ENCODE results near the gene CPB2.

The CPB2 gene

DNA sequence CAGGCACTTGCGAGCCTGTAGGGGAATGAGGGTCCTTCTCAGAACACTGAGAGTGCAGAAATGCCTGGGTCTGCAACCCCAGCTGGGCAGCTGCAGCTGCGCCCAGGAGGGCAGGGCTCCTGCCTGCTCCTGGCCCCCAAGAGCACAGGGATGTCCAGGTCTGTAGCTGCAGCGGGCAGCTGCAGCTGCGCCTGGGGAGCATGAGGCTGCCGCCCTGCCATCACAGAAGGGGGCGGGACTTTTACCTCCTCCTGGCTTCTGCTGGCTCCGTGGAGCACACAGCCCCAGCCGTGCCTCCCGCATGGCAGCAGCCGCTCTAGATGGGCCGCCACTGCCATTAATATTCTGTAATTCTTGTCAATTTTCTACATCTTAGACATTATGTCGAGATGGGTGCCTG, 17.8 kb downstream of the CPB2 start:
- Histone ChIP-seq H3K14ac (ENCODE audit: low read length in 2 of 2) (no peak overlapping the region), H2BK12ac (ENCODE audit: low read length in 2 of 2) (no peak overlapping the region), H3K18ac (ENCODE audit: low read depth in 1 of 2, low read length in 2 of 2) (no peak overlapping the region), H3K36me3 (ENCODE audit: control insufficient read depth in 1 of 2, insufficient read depth in 2 of 2, low read depth in 1 of 2, low read length in 2 of 2) (no peaks in the 10 kb centered on the region), H3K79me1 (replicated peaks; ENCODE audit: low read length, poor library complexity, severe bottlenecking) (no peaks in the 10 kb centered on the region), H2AK5ac (ENCODE audit: low read length, severe bottlenecking) (no peak overlapping the region), H3K4me3 (ENCODE audit: insufficient read depth in 1 of 2, low read depth in 1 of 2, low read length in 2 of 2) (no peak overlapping the region), H2BK120ac (ENCODE audit: low read depth, low read length) (no peak overlapping the region), H3K9me3 (ENCODE audit: control insufficient read depth, low read length) (no peaks in the 10 kb centered on the region), H3K4me1 (ENCODE audit: control insufficient read depth, insufficient read depth, low read depth, low read length) (no peaks in the 10 kb centered on the region), H2BK15ac (ENCODE audit: low read depth, poor library complexity, severe bottlenecking) (no peak overlapping the region), H3K9ac (ENCODE audit: low read length) (no peak overlapping the region), H3K23ac (ENCODE audit: low read length in 2 of 2) (no peak overlapping the region), H3K27me3 (ENCODE audit: control insufficient read depth in 1 of 2, insufficient read depth in 1 of 2, low read length in 2 of 2) (no peaks in the 10 kb centered on the region), H3K27ac (ENCODE audit: low read length, poor library complexity, severe bottlenecking) (no peak overlapping the region), H2AFZ (ENCODE audit: low read depth, low read length) (no peak overlapping the region), H4K91ac (ENCODE audit: low read length) (no peak overlapping the region), H3K4ac (ENCODE audit: low read depth in 1 of 2, low read length in 2 of 2) (no peak overlapping the region), H4K8ac (ENCODE audit: low read length) (no peak overlapping the region), H2BK5ac (ENCODE audit: low read depth, low read length, poor library complexity, severe bottlenecking) (no peak overlapping the region), H3K4me2 (ENCODE audit: low read length, poor library complexity, severe bottlenecking) (no peak overlapping the region)
- WGBS: 94% methylated on average over 9 of the region's 12 CpGs
- DNase-seq: no peak

DNA sequence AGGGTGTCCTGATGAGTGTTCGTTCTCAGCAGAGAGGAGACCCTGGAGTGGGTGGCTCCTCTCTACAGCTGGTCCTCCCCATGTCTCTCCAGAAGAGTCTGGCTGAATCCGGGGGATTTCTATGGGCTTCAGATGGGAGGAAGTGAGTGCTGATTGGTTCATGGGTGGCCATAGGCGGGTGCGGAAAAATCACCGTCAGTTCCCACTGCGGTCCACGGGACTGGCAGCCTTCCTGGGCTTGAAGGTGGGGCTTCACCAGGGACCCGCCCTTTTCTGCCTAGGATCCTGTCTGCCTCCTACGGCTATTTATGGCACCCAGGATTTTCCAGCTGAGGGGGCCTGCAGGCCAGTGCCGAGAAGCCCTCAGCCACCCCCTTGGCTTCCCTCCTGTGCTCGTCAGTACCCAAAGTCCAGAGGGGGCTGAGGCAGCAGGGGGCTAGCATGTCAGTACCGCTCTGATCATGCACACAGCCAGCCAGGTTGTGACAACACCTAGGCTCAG, 18.4 kb downstream of the CPB2 start:
- DNase-seq: no peak
- no peaks in the 10 kb centered on the region for H3K9me3 ChIP-seq (ENCODE audit: control insufficient read depth, low read length)
- no peak overlapping the region for H2BK120ac ChIP-seq (ENCODE audit: low read depth, low read length)
- H2BK15ac ChIP-seq (ENCODE audit: low read depth, poor library complexity, severe bottlenecking): no peak overlapping the region
- H3K27me3 ChIP-seq (ENCODE audit: control insufficient read depth in 1 of 2, insufficient read depth in 1 of 2, low read length in 2 of 2): no peaks in the 10 kb centered on the region
- H3K4ac ChIP-seq (ENCODE audit: low read depth in 1 of 2, low read length in 2 of 2): no peak overlapping the region
- H4K8ac ChIP-seq (ENCODE audit: low read length): no peak overlapping the region
- no peak overlapping the region for H3K9ac ChIP-seq (ENCODE audit: low read length)
- H3K27ac ChIP-seq (ENCODE audit: low read length, poor library complexity, severe bottlenecking): no peak overlapping the region
- H3K18ac ChIP-seq (ENCODE audit: low read depth in 1 of 2, low read length in 2 of 2): no peak overlapping the region
- H2BK5ac ChIP-seq (ENCODE audit: low read depth, low read length, poor library complexity, severe bottlenecking): no peak overlapping the region
- no peak overlapping the region for H4K91ac ChIP-seq (ENCODE audit: low read length)
- H2AK5ac ChIP-seq (ENCODE audit: low read length, severe bottlenecking): no peak overlapping the region
- no peak overlapping the region for H3K23ac ChIP-seq (ENCODE audit: low read length in 2 of 2)
- no peak overlapping the region for H3K14ac ChIP-seq (ENCODE audit: low read length in 2 of 2)
- H3K36me3 ChIP-seq (ENCODE audit: control insufficient read depth in 1 of 2, insufficient read depth in 2 of 2, low read depth in 1 of 2, low read length in 2 of 2): no peaks in the 10 kb centered on the region
- H3K4me3 ChIP-seq (ENCODE audit: insufficient read depth in 1 of 2, low read depth in 1 of 2, low read length in 2 of 2): no peak overlapping the region
- H2AFZ ChIP-seq (ENCODE audit: low read depth, low read length): no peak overlapping the region
- no peaks in the 10 kb centered on the region for H3K4me1 ChIP-seq (ENCODE audit: control insufficient read depth, insufficient read depth, low read depth, low read length)
- no peaks in the 10 kb centered on the region for H3K79me1 ChIP-seq (replicated peaks; ENCODE audit: low read length, poor library complexity, severe bottlenecking)
- 95% methylated on average over 11 of the region's 12 CpGs for WGBS
- no peak overlapping the region for H3K4me2 ChIP-seq (ENCODE audit: low read length, poor library complexity, severe bottlenecking)
- no peak overlapping the region for H2BK12ac ChIP-seq (ENCODE audit: low read length in 2 of 2)

DNA sequence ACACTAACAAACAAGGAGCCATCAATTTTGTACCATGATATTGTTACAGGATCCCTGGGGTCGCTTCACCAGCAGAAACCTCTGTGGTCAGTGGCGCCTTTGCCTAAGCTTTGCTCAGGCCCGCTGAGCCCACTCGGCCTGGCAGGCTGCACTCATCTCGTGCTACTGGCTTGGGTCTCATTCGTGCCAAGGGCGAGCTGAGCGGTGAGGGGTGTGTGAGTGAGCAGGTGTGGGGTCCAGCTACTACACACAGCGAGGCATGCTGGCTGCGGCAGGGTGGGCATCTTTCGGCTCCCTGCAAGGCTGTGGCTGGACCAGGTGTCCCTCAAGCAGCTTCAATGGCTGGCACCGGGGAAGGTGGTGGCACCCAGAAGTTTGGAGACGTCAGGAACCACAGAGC, 19.1 kb downstream of the CPB2 start:
- Histone ChIP-seq H3K79me1 (replicated peaks; ENCODE audit: low read length, poor library complexity, severe bottlenecking) (no peaks in the 10 kb centered on the region), H3K9ac (ENCODE audit: low read length) (no peak overlapping the region), H3K4me2 (ENCODE audit: low read length, poor library complexity, severe bottlenecking) (no peak overlapping the region), H3K36me3 (ENCODE audit: control insufficient read depth in 1 of 2, insufficient read depth in 2 of 2, low read depth in 1 of 2, low read length in 2 of 2) (no peaks in the 10 kb centered on the region), H4K91ac (ENCODE audit: low read length) (no peak overlapping the region), H2AFZ (ENCODE audit: low read depth, low read length) (no peak overlapping the region), H3K4me3 (ENCODE audit: insufficient read depth in 1 of 2, low read depth in 1 of 2, low read length in 2 of 2) (no peak overlapping the region), H3K27ac (ENCODE audit: low read length, poor library complexity, severe bottlenecking) (no peak overlapping the region), H3K4me1 (ENCODE audit: control insufficient read depth, insufficient read depth, low read depth, low read length) (no peaks in the 10 kb centered on the region), H3K14ac (ENCODE audit: low read length in 2 of 2) (no peak overlapping the region), H2BK12ac (ENCODE audit: low read length in 2 of 2) (no peak overlapping the region), H3K9me3 (ENCODE audit: control insufficient read depth, low read length) (no peaks in the 10 kb centered on the region), H3K27me3 (ENCODE audit: control insufficient read depth in 1 of 2, insufficient read depth in 1 of 2, low read length in 2 of 2) (no peaks in the 10 kb centered on the region), H2AK5ac (ENCODE audit: low read length, severe bottlenecking) (no peak overlapping the region), H3K18ac (ENCODE audit: low read depth in 1 of 2, low read length in 2 of 2) (no peak overlapping the region), H2BK120ac (ENCODE audit: low read depth, low read length) (no peak overlapping the region), H4K8ac (ENCODE audit: low read length) (no peak overlapping the region), H2BK15ac (ENCODE audit: low read depth, poor library complexity, severe bottlenecking) (no peak overlapping the region), H2BK5ac (ENCODE audit: low read depth, low read length, poor library complexity, severe bottlenecking) (no peak overlapping the region), H3K4ac (ENCODE audit: low read depth in 1 of 2, low read length in 2 of 2) (no peak overlapping the region), H3K23ac (ENCODE audit: low read length in 2 of 2) (no peak overlapping the region)
- DNase-seq: no peak
- 97% methylated on average over 13 of the region's 13 CpGs for WGBS

DNA sequence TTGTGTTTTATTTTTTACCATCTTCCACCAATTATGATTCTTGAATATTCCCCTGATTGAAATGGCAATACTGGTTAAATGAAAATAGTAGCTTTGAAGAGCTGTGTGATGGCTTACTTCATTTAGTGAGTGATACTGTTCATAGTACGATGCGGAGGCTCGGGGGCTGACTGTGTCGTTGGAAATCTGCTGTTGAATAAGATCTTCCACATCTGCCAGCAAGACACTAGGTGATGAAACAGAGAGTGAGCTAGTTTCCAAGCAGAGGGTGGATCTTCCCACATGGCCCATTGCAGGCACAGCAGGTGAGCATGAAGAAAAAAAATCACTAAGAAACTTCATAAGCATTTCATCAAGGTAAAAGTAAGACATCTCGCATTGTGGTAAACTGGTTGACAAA, 22.5 kb downstream of the CPB2 start:
- no peak overlapping the region for H2BK12ac ChIP-seq (ENCODE audit: low read length in 2 of 2)
- H2BK5ac ChIP-seq (ENCODE audit: low read depth, low read length, poor library complexity, severe bottlenecking): no peak overlapping the region
- H3K4me1 ChIP-seq (ENCODE audit: control insufficient read depth, insufficient read depth, low read depth, low read length): no peaks in the 10 kb centered on the region
- H2BK15ac ChIP-seq (ENCODE audit: low read depth, poor library complexity, severe bottlenecking): no peak overlapping the region
- H3K14ac ChIP-seq (ENCODE audit: low read length in 2 of 2): no peak overlapping the region
- 96% methylated on average over 5 of the region's 5 CpGs for WGBS
- no peak for DNase-seq
- H3K4me2 ChIP-seq (ENCODE audit: low read length, poor library complexity, severe bottlenecking): no peak overlapping the region
- no peaks in the 10 kb centered on the region for H3K79me1 ChIP-seq (replicated peaks; ENCODE audit: low read length, poor library complexity, severe bottlenecking)
- H2AK5ac ChIP-seq (ENCODE audit: low read length, severe bottlenecking): no peak overlapping the region
- H2AFZ ChIP-seq (ENCODE audit: low read depth, low read length): no peak overlapping the region
- H3K9ac ChIP-seq (ENCODE audit: low read length): no peak overlapping the region
- no peak overlapping the region for H3K23ac ChIP-seq (ENCODE audit: low read length in 2 of 2)
- H4K8ac ChIP-seq (ENCODE audit: low read length): no peak overlapping the region
- H3K27ac ChIP-seq (ENCODE audit: low read length, poor library complexity, severe bottlenecking): no peak overlapping the region
- no peak overlapping the region for H3K4me3 ChIP-seq (ENCODE audit: insufficient read depth in 1 of 2, low read depth in 1 of 2, low read length in 2 of 2)
- H3K27me3 ChIP-seq (ENCODE audit: control insufficient read depth in 1 of 2, insufficient read depth in 1 of 2, low read length in 2 of 2): no peaks in the 10 kb centered on the region
- no peak overlapping the region for H2BK120ac ChIP-seq (ENCODE audit: low read depth, low read length)
- H3K36me3 ChIP-seq (ENCODE audit: control insufficient read depth in 1 of 2, insufficient read depth in 2 of 2, low read depth in 1 of 2, low read length in 2 of 2): no peaks in the 10 kb centered on the region
- H3K4ac ChIP-seq (ENCODE audit: low read depth in 1 of 2, low read length in 2 of 2): no peak overlapping the region
- no peak overlapping the region for H4K91ac ChIP-seq (ENCODE audit: low read length)
- no peak overlapping the region for H3K18ac ChIP-seq (ENCODE audit: low read depth in 1 of 2, low read length in 2 of 2)
- H3K9me3 ChIP-seq (ENCODE audit: control insufficient read depth, low read length): no peaks in the 10 kb centered on the region
